ENCODE results near the gene PRKACB. TPM values are rescaled to one million over a fixed set of nuclear protein-coding genes. Genes with fewer than 3 reads are reported as not detected.

Gene PRKACB
- total and polyA plus RNA-seq, 5 experiments from 2014 or later, result 120 to 194 (median 162) TPM

DNA sequence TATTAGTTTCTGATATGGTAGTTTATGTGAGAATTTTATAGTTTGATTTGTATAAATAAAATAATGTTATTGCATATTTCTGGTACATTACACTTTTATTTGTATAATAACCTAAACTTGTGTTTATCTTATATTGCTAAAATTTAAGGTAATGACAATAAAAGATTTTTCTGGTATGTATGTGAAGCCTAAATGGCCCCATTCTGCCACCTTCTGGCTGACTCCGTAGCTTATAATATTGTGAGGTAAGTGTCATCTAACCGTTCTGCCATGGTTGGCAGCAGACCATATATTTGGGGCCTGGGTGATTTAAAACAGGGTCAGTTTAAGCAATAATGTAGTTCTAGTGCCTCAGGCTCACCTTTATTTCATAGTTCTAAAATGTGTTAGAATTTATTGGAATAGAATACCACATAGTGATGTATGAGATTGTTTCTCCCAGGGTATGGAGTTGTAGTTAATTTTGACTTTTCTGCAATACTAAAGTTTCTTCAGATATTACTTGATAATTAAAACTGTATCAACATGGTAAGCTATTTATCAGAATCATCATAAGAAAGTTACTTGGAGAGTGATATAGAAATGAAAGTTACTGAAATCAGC lies 21.2 kb upstream of the PRKACB start:
- Mint-ChIP-seq H3K27me3 (peaks cover 0 to 2% (median 0%) of the 10 kb centered on the region in 5 donors), H3K36me3 (peaks cover 0 to 3% (median 1%) of the 10 kb centered on the region in 3 donors), H3K4me3 (no peak overlapping the region), H3K9me3 (no peaks in the 10 kb centered on the region), H3K27ac (no peak overlapping the region), H3K4me1 (no peaks in the 10 kb centered on the region)
- DNase-seq (peak; percentile 15 to 74 (median 47)), ATAC-seq (peak; percentile 65 to 81)
- POLR2A ChIA-PET, result no interaction called here

DNA sequence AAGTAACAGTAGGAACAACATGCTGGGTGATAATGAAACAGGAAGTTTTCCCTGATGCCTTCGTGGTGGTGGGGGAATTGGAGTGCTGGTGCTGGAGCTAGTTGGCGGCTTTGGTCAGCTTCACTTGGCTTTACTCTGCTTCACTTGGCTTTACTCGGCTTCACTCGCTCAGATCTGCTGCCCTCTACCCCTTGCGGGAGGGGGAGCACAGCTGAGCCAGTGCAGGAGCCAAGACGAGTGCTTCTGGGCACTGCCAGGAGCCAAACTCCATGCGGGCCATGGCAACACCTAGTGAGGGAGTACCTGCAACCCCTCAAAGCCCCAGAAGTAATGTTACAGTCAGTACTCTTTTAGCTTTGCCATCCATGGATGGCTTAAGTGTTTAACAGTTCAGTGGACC lies 10.6 kb upstream of the PRKACB start:
- H3K36me3 Mint-ChIP-seq, result peaks cover 0 to 7% (median 3%) of the 10 kb centered on the region in 3 donors
- peaks cover 0 to 4% (median 0%) of the 10 kb centered on the region in 9 donors for H3K9me3 Mint-ChIP-seq
- no peaks in the 10 kb centered on the region for H3K27me3 Mint-ChIP-seq
- H3K4me1 Mint-ChIP-seq, result peaks cover 3 to 19% (median 14%) of the 10 kb centered on the region in 4 donors
- ATAC-seq, result no peak
- H3K27ac Mint-ChIP-seq, result no peak overlapping the region
- POLR2A ChIA-PET, result no interaction called here
- no peak overlapping the region for H3K4me3 Mint-ChIP-seq
- DNase-seq, result no peak

DNA sequence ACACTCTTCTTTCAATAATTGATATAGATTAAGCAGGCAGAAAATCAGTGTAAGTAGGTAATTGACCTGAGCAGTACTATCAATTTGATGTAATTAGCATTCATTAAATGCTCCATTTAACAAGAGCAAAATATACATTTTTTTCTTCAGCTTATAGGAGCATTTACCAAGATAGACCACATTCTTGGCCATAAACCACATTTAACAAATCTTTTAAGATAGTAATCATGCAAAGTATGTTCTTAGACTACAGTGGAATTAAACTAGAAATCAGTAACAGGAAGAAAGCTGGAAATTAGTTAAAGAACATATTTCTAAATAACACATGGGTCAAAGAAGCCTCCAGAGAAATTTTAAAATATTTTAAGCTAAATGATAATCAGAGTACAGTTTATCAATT lies 8.7 kb upstream of the PRKACB start:
- H3K4me1 Mint-ChIP-seq, result peaks cover 3 to 19% (median 14%) of the 10 kb centered on the region in 4 donors
- POLR2A ChIA-PET, result interaction anchor here (0.6 kb wide), 1 partner anchor 1121 kb away, joined by 3 read pairs; no protein-coding TSS in a partner anchor

DNA sequence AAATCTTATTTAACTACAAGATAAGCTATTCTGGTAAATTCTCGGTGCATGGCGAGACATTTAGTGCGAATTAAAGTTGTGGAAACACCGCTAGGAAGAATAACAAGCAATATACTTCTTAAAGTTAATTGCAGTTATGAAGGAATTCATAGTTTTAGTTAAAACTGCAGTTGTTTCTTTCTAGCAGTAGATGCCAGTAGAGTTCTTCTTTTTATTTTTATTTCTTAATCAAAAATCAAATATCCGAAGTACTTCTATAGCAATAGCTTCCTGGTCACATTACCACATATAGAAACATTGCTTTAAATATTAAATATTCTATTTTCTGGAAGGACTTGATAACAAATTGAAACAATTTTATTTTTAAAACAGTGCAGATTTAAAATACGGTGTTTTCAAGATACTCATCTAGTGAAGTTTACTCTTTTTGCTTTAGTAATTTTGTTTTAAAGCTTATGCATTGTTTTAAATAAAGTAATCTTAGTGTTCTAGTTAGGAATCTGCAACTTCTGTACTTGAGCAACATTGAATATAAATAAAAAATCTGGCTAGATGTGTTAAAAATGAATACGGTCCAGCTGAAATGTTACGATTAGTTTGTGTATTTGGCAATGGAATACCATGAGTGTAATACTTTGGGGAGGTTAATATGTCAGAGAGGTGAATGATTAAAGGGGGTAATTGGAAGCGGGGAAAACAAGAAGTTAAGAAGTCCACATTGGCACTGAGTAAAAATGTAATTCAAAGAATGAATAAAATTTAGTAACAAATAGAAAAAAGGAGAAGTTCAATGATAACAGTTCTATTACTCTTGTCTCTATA lies 2.7 kb upstream of the PRKACB start:
- Mint-ChIP-seq H3K9me3 (peaks cover 0 to 8% (median 0%) of the 10 kb centered on the region in 9 donors), H3K36me3 (peaks cover 0 to 9% (median 4%) of the 10 kb centered on the region in 3 donors), H3K4me1 (peaks cover 10 to 35% (median 18%) of the 10 kb centered on the region in 4 donors), H3K27ac (peak overlapping the region in 9 of 10 donors; percentile 10 to 89 (median 59)), H3K27me3 (no peaks in the 10 kb centered on the region), H3K4me3 (no peak overlapping the region)
- ATAC-seq (no peak), DNase-seq (peak in 3 of 10 donors; percentile 43 to 45 (median 44))
- POLR2A ChIA-PET, result interaction anchor here (1.3 to 1.4 kb wide), 2 partner anchors 293 to 301 kb away, joined by 7 to 11 read pairs; no protein-coding TSS in a partner anchor

More for the DNA sequence above, 8.7 kb upstream of the PRKACB start:
- Mint-ChIP-seq H3K27me3 (no peaks in the 10 kb centered on the region), H3K9me3 (peaks cover 0 to 8% (median 3%) of the 10 kb centered on the region in 9 donors), H3K4me3 (no peak overlapping the region), H3K36me3 (peaks cover 0 to 11% (median under 1%) of the 10 kb centered on the region in 3 donors), H3K27ac (peak overlapping the region in 2 of 10 donors; percentile 13 to 40)
- DNase-seq (no peak), ATAC-seq (peak in 1 of 2 donors; percentile 39)

DNA sequence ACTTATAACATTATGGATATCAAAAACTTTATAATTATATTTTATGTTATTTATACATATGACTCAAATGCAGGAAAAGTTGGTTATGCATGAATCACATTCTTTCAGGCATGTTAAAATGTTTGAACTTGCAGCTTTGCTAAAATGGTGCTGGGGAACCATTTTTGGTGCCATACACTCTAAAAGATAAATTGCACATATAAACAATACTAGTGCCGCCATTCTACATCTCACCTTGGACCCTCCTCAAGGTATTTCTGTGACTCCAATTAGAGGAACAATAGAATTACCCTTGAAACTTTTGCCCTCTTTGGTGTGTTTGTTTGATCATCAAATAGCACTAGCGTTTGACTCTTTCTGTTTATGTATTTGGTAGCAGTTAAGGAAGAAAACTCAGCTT lies 997 bp downstream of the PRKACB start:
- DNase-seq, result peak in 6 of 10 donors; percentile 6 to 61 (median 42)
- Mint-ChIP-seq H3K4me3 (peak overlapping the region; percentile 90 to 99 (median 96)), H3K9me3 (no peaks in the 10 kb centered on the region), H3K27me3 (no peaks in the 10 kb centered on the region), H3K27ac (peak overlapping the region; percentile 95 to 100 (median 97)), H3K4me1 (peaks cover 13 to 64% (median 34%) of the 10 kb centered on the region in 4 donors), H3K36me3 (peaks cover 0 to 9% (median 2%) of the 10 kb centered on the region in 3 donors)
- peak; percentile 27 to 57 for ATAC-seq
- POLR2A ChIA-PET, result interaction anchor here (0.7 to 3.7 kb wide), 15 partner anchors 19 to 637 kb away, joined by 3 to 68 read pairs (median 9); partner anchors contain the start of genes GNG5, RPF1, SAMD13 and SPATA1

DNA sequence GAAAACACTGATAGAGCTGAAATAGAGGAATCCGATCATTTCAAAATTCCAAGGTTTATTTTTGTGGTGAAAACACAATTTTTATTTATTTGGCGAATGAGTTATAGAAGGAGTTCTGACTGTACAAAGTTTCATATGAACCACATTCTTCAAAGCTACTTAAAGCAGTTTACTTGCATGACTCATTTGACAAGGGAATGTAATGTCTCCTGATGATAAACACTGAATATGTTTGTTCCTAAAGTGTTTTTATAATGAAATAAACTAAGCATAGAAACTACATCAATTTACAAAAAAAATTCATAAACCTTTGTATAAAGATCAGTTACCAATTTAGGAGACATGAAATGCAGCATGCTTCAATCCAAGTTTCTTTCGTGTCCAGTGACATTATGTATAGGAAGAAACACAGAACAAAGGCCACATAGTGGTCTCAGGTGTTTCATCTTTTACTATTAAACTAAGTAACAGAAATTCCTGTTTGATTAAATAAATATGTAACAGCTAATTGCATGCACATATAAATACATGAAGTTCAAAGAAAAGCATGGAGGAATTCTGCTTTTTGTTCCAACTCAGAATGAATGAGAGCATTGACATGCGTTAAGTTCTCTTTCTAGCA lies 2.5 kb downstream of the PRKACB start:
- no peaks in the 10 kb centered on the region for H3K27me3 Mint-ChIP-seq
- DNase-seq (no peak), ATAC-seq (peak in 1 of 2 donors; percentile 31)
- peak overlapping the region; percentile 53 to 100 (median 97) for H3K27ac Mint-ChIP-seq
- peaks cover 9 to 16% (median 12%) of the 10 kb centered on the region in 3 donors for H3K36me3 Mint-ChIP-seq
- H3K4me1 Mint-ChIP-seq, result peaks cover 20 to 73% (median 44%) of the 10 kb centered on the region in 4 donors
- POLR2A ChIA-PET, result interaction anchor here (0.7 to 3.7 kb wide), 3 partner anchors 17 to 359 kb away, joined by 3 to 68 read pairs (median 14); partner anchors contain the start of genes GNG5 and SPATA1
- peak overlapping the region; percentile 90 to 99 (median 96) for H3K4me3 Mint-ChIP-seq
- peaks cover 0 to 3% (median 0%) of the 10 kb centered on the region in 9 donors for H3K9me3 Mint-ChIP-seq

DNA sequence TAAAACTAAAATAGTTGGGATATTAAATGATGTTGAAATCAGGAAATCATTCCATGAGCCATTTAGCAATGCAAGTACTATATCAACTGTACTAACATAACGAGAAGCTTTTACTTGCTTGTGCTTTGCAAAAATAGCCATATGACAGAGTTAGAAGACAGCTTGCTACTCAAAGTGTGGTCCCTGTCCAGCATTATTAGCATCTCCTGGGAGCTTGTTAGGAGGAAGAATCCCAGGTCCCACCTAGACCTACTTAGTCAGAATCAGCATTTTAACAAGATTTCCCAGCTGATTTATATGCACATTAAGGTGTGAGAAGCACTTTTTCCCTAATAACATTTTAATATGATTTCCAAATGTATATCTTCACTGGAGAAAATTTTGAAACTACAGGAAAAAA lies 4.7 kb downstream of the PRKACB start:
- no peak for ATAC-seq
- H3K27ac Mint-ChIP-seq, result peak overlapping the region in 6 of 10 donors; percentile 4 to 72 (median 34)
- DNase-seq, result no peak
- H3K4me3 Mint-ChIP-seq, result peak overlapping the region; percentile 38 to 90 (median 56)
- no peaks in the 10 kb centered on the region for H3K27me3 Mint-ChIP-seq
- POLR2A ChIA-PET, result interaction anchor here (0.6 to 0.9 kb wide), 3 partner anchors 77 to 1447 kb away, joined by 3 to 4 read pairs (median 3); no protein-coding TSS in a partner anchor
- H3K36me3 Mint-ChIP-seq, result peaks cover 16 to 30% (median 23%) of the 10 kb centered on the region in 3 donors
- peaks cover 29 to 76% (median 52%) of the 10 kb centered on the region in 4 donors for H3K4me1 Mint-ChIP-seq
- peaks cover 0 to 3% (median 0%) of the 10 kb centered on the region in 9 donors for H3K9me3 Mint-ChIP-seq

DNA sequence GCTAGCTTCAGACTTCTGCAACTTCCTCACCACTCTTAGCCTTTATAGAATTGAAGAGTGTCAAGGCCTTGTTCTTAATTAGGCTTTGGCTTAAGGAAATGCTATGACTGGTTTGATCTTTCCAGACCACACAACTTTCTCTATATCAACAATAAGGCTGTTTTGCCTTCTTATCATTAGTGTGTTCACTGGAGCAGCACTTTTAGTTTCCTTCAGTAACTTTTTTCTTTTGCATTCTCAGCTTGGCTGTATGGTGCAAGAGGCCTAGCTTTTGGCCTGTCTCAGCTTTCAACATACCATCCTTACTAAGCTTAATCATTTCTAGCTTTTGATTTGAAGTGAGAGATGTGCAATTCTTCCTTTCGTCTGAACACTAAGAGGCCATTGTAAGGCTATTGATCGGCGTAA lies 8.6 kb downstream of the PRKACB start:
- H3K36me3 Mint-ChIP-seq, result peaks cover 18 to 44% (median 30%) of the 10 kb centered on the region in 3 donors
- ATAC-seq (peak; percentile 23 to 39), DNase-seq (no peak)
- peak overlapping the region; percentile 10 to 76 (median 52) for H3K27ac Mint-ChIP-seq
- POLR2A ChIA-PET, result interaction anchor here (0.9 to 1.4 kb wide), 2 partner anchors 8 to 145 kb away, joined by 3 to 8 read pairs; partner anchors contain the start of gene PRKACB
- peak overlapping the region in 9 of 10 donors; percentile 15 to 58 (median 33) for H3K4me3 Mint-ChIP-seq
- H3K4me1 Mint-ChIP-seq, result peaks cover 42 to 88% (median 82%) of the 10 kb centered on the region in 4 donors
- H3K9me3 Mint-ChIP-seq, result peaks cover 0 to 3% (median 0%) of the 10 kb centered on the region in 9 donors
- no peaks in the 10 kb centered on the region for H3K27me3 Mint-ChIP-seq

DNA sequence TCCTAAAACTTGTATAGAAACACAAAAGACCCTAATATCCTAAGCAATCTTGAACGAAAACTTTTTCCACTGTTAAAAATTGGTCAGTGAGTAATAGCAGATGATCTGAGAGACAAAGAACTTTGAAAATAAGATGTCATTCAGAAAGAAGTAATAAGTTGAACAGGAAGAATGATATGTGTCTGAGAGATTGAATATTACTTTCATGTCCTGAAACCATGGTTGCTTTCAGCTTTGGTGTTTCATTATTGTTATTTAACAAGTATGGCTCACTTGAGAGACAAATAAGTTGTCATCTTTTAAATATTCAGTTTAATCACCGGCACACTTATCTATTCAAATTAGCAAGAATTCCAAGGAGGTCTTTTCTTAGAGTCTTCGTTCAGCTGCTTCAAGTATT lies 11.4 kb downstream of the PRKACB start:
- H3K9me3 Mint-ChIP-seq, result peaks cover 0 to 4% (median 0%) of the 10 kb centered on the region in 9 donors
- no peaks in the 10 kb centered on the region for H3K27me3 Mint-ChIP-seq
- ATAC-seq (no peak), DNase-seq (no peak)
- H3K4me3 Mint-ChIP-seq, result peak overlapping the region in 9 of 10 donors; percentile 47 to 70 (median 55)
- peaks cover 41 to 95% (median 85%) of the 10 kb centered on the region in 4 donors for H3K4me1 Mint-ChIP-seq
- POLR2A ChIA-PET, result no interaction called here
- H3K36me3 Mint-ChIP-seq, result peaks cover 22 to 52% (median 32%) of the 10 kb centered on the region in 3 donors
- peak overlapping the region in 5 of 10 donors; percentile 8 to 58 (median 12) for H3K27ac Mint-ChIP-seq

DNA sequence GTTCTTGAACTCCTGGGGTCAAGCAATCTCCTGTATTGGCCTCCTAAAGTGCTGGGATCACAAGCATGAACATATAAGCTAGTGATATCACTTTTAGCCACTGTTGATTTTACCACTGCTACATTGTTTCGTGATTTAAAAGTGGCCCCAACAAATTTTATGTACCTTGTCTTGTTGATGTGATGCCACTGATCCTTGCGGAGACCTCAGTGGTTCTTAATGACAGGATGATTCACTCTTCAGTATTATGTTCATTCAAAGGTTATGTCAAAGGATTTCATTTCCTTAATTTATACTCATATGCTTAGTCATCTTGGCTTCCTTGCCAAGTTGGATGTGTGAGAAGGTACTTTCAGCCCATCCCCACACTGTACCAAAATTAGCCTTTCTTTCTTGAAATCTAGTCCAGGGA lies 12.1 kb downstream of the PRKACB start:
- Mint-ChIP-seq H3K36me3 (peaks cover 17 to 47% (median 27%) of the 10 kb centered on the region in 3 donors), H3K27me3 (no peaks in the 10 kb centered on the region), H3K9me3 (peaks cover 0 to 4% (median 0%) of the 10 kb centered on the region in 9 donors), H3K4me3 (peak overlapping the region in 9 of 10 donors; percentile 25 to 70 (median 51)), H3K27ac (peak overlapping the region in 7 of 10 donors; percentile 8 to 58 (median 22)), H3K4me1 (peaks cover 41 to 95% (median 84%) of the 10 kb centered on the region in 4 donors)
- POLR2A ChIA-PET, result no interaction called here
- peak in 1 of 2 donors; percentile 41 for ATAC-seq
- no peak for DNase-seq

DNA sequence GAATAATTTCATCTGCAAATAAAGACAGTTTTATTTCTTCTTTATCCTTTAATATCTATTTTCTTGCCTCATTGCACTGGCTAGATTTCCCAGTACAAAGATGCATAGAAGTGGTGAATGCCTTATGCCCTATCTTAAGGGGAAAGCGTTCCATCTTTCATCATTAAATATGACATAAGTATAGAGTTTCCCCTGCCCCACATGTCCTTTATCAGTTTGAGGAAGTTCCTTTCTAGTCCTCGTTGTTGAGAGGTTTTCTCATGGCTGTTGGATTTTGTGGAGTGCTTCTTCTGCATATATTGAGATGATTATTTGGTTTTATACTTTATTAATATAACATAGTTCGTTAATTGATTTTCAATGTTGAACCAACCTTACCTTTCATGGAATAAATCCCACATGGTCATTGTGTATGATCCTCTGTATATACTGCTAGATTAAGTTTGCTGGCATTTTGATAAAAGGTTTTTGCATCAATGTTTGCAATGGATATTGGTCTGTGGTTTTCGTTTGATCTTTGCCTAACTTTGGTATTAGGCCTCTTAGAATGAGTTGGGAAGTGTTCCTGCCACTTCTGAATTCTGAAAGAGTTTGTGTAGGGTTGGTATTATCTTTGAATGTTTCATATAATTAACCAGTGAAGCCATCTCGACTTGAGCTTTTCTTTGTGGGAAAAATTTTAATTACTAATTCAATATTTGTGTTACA lies 15.6 kb downstream of the PRKACB start:
- peaks cover 38 to 92% (median 81%) of the 10 kb centered on the region in 4 donors for H3K4me1 Mint-ChIP-seq
- peak overlapping the region in 9 of 10 donors; percentile 3 to 65 (median 47) for H3K4me3 Mint-ChIP-seq
- peak overlapping the region in 5 of 10 donors; percentile 21 to 65 (median 38) for H3K27ac Mint-ChIP-seq
- POLR2A ChIA-PET, result no interaction called here
- no peaks in the 10 kb centered on the region for H3K27me3 Mint-ChIP-seq
- DNase-seq (no peak), ATAC-seq (peak in 1 of 2 donors; percentile 29)
- H3K9me3 Mint-ChIP-seq, result peaks cover 0 to 4% (median 0%) of the 10 kb centered on the region in 9 donors
- H3K36me3 Mint-ChIP-seq, result peaks cover 13 to 16% (median 13%) of the 10 kb centered on the region in 3 donors

All from naive thymus-derived CD8-positive, alpha-beta T cell (primary cell).